H9 (cell line): Measurements from ENCODE around the gene CDK5R2. TPM values are rescaled to one million over a fixed set of nuclear protein-coding genes. Genes with fewer than 3 reads are reported as not detected.

Experiments
- DNase-seq: peaks from one replicate; pipeline ENCODE4 v3.0.0-alpha.2; 2017
- H2AFZ ChIP-seq: one replicate; pipeline ENCODE4 v1.6.1; 2013; ENCODE audit warnings: mild to moderate bottlenecking, low read length, control low read depth, moderate library complexity
- H2AK5ac ChIP-seq: 2 replicates; pipeline ENCODE4 v1.6.1; 2013; ENCODE audit warnings: low read length, control low read depth, mixed read lengths; ENCODE audit not compliant: insufficient read length
- H2BK120ac ChIP-seq: one replicate; pipeline ENCODE4 v1.6.1; 2013; ENCODE audit warnings: low read depth, mild to moderate bottlenecking, low read length, control low read depth, inconsistent platforms; ENCODE audit not compliant: poor library complexity, severe bottlenecking
- H2BK12ac ChIP-seq: 2 replicates; pipeline ENCODE4 v1.6.1; 2013; ENCODE audit warnings: low read length, control low read depth, mixed read lengths, low read depth; ENCODE audit not compliant: insufficient read length
- H2BK15ac ChIP-seq: 2 replicates; pipeline ENCODE4 v1.6.1; 2013; ENCODE audit warnings: low read depth, low read length, control low read depth
- H2BK20ac ChIP-seq: one replicate; pipeline ENCODE4 v1.6.1; 2013; ENCODE audit warnings: low read depth, mild to moderate bottlenecking, low read length, control low read depth, inconsistent platforms; ENCODE audit not compliant: poor library complexity, severe bottlenecking
- H2BK5ac ChIP-seq: 2 replicates; pipeline ENCODE4 v1.6.1; 2013; ENCODE audit warnings: low read length, control low read depth, mixed read lengths; ENCODE audit not compliant: insufficient read length
- H3K14ac ChIP-seq: 2 replicates; pipeline ENCODE4 v1.6.1; 2013; ENCODE audit warnings: low read length, control low read depth; ENCODE audit not compliant: insufficient read depth
- H3K18ac ChIP-seq: 2 replicates; pipeline ENCODE4 v1.6.1; 2013; ENCODE audit warnings: low read depth, mild to moderate bottlenecking, mixed read lengths, low read length, control low read depth; ENCODE audit not compliant: insufficient read length
- H3K23ac ChIP-seq: 2 replicates; pipeline ENCODE4 v1.6.1; 2013; ENCODE audit warnings: low read length, control low read depth, mixed read lengths, low read depth; ENCODE audit not compliant: insufficient read length
- H3K23me2 ChIP-seq: 2 replicates; pipeline ENCODE4 v1.6.1; 2013; ENCODE audit warnings: low read depth, mild to moderate bottlenecking, mixed read lengths, low read length, control low read depth; ENCODE audit not compliant: insufficient read length, poor library complexity, severe bottlenecking
- H3K27ac ChIP-seq: 2 replicates; pipeline ENCODE4 v1.5.1; 2013; ENCODE audit warnings: low read length, control low read depth, mixed read lengths, low read depth; ENCODE audit not compliant: insufficient read length
- H3K27me3 ChIP-seq: 2 replicates; pipeline ENCODE4 v1.6.1; 2013; ENCODE audit warnings: low read length, control low read depth, inconsistent platforms; ENCODE audit not compliant: insufficient read depth
- H3K4ac ChIP-seq: 2 replicates; pipeline ENCODE4 v1.6.1; 2013; ENCODE audit warnings: low read depth, mild to moderate bottlenecking, control low read depth, inconsistent platforms, low read length, moderate library complexity
- H3K4me1 ChIP-seq: 2 replicates; pipeline ENCODE4 v1.6.1; 2013; ENCODE audit warnings: low read length, control low read depth, inconsistent platforms; ENCODE audit not compliant: insufficient read depth
- H3K4me2 ChIP-seq: 2 replicates; pipeline ENCODE4 v1.6.1; 2013; ENCODE audit warnings: low read length, control low read depth, mixed read lengths; ENCODE audit not compliant: insufficient read length, insufficient read depth
- H3K56ac ChIP-seq: 2 replicates; pipeline ENCODE4 v1.6.1; 2013; ENCODE audit warnings: low read depth, mild to moderate bottlenecking, mixed read lengths, low read length, control low read depth; ENCODE audit not compliant: insufficient read length
- H3K79me1 ChIP-seq: 2 replicates; pipeline ENCODE4 v1.6.1; 2013; ENCODE audit warnings: low read depth, mild to moderate bottlenecking, moderate library complexity, low read length, control low read depth, inconsistent platforms; ENCODE audit not compliant: insufficient read depth, poor library complexity, severe bottlenecking
- H3K79me2 ChIP-seq: 2 replicates; pipeline ENCODE4 v1.6.1; 2013; ENCODE audit warnings: low read length, control low read depth, inconsistent platforms; ENCODE audit not compliant: insufficient read depth
- H3K9ac ChIP-seq: 2 replicates; pipeline ENCODE4 v1.6.1; 2013; ENCODE audit warnings: low read length, control low read depth, mixed read lengths; ENCODE audit not compliant: insufficient read length; ENCODE audit errors: extremely low read depth
- H3K9me3 ChIP-seq: one replicate; pipeline ENCODE4 v1.6.1; 2013; ENCODE audit warnings: low read depth, low read length, inconsistent platforms; ENCODE audit not compliant: control insufficient read depth
- H3T11ph ChIP-seq: one replicate; pipeline ENCODE4 v1.6.1; 2013; ENCODE audit warnings: mild to moderate bottlenecking, low read length, control low read depth, inconsistent platforms
- H4K20me1 ChIP-seq: one replicate; pipeline ENCODE4 v1.6.1; 2013; ENCODE audit not compliant: control insufficient read depth, insufficient read length, insufficient read depth
- H4K5ac ChIP-seq: 2 replicates; pipeline ENCODE4 v1.6.1; 2013; ENCODE audit warnings: low read depth, mild to moderate bottlenecking, mixed read lengths, low read length, control low read depth; ENCODE audit not compliant: insufficient read length
- H4K8ac ChIP-seq: replicated peaks from 2 replicates; pipeline ENCODE4 v1.6.1; 2013; ENCODE audit warnings: low read length, control low read depth, mixed read lengths, low read depth; ENCODE audit not compliant: insufficient read length
- H4K91ac ChIP-seq: 2 replicates; pipeline ENCODE4 v1.6.1; 2013; ENCODE audit warnings: low read depth, mild to moderate bottlenecking, moderate library complexity, mixed read lengths, low read length, control low read depth; ENCODE audit not compliant: insufficient read length
- H3K27ac Mint-ChIP-seq, 3 experiments: 2 replicates in 2 of 3; 3 replicates in 1 of 3; pipeline ENCODE4 v1.8.0; 2020 to 2021; ENCODE audit warnings: mixed read lengths in 3 of 3, mild to moderate bottlenecking in 1 of 3, moderate library complexity in 1 of 3
- H3K27me3 Mint-ChIP-seq: 2 replicates; pipeline ENCODE4 v1.8.0; 2021; ENCODE audit warnings: low read depth, mild to moderate bottlenecking, moderate library complexity, mixed read lengths
- H3K36me3 Mint-ChIP-seq, 3 experiments: 2 replicates in 2 of 3; 3 replicates in 1 of 3; pipeline ENCODE4 v1.8.0; 2020 to 2021; ENCODE audit warnings: low read depth in 3 of 3, mixed read lengths in 3 of 3; ENCODE audit not compliant: insufficient read depth in 1 of 3
- H3K4me1 Mint-ChIP-seq, 2 experiments: 2 replicates each; pipeline ENCODE4 v1.8.0; 2020; ENCODE audit warnings: mixed read lengths in 2 of 2
- H3K4me3 Mint-ChIP-seq, 2 experiments: 2 replicates in 1 of 2; 3 replicates in 1 of 2; pipeline ENCODE4 v1.8.0; 2020 to 2021; ENCODE audit warnings: mild to moderate bottlenecking in 2 of 2, mixed read lengths in 2 of 2, moderate library complexity in 1 of 2
- H3K9me3 Mint-ChIP-seq, 2 experiments: 2 replicates in 1 of 2; 3 replicates in 1 of 2; pipeline ENCODE4 v1.8.0; 2020; ENCODE audit warnings: mild to moderate bottlenecking in 2 of 2, mixed read lengths in 2 of 2, moderate library complexity in 1 of 2
- WGBS: extraction: QIAGEN DNeasy Blood & Tissue Kit; methylation state at CpG from one replicate; pipeline ENCODE4 v1.1.7; 2013; ENCODE audit warnings: missing lambda C conversion rate, low lambda C conversion rate, mixed read lengths; ENCODE audit not compliant: insufficient read length; ENCODE audit errors: extremely low coverage; 5-methylcytosine and 5-hydroxymethylcytosine counted together
- total RNA-seq: library from RNA; stranded (reverse); gene quantifications from 2 replicates; pipeline ENCODE4 v1.2.1, GENCODE V29; 2021
- TF ChIP-seq, protein P1 (sequence below): fragments of 200-600 bp; sonication (generic); conservative IDR thresholded peaks from 3 replicates; pipeline ENCODE4 v1.8.0; 2021; ENCODE audit warnings: antibody characterized with exemption, mild to moderate bottlenecking

The CDK5R2 gene
- total RNA-seq, 1 experiment from 2014 or later = 0.26 TPM

DNA sequence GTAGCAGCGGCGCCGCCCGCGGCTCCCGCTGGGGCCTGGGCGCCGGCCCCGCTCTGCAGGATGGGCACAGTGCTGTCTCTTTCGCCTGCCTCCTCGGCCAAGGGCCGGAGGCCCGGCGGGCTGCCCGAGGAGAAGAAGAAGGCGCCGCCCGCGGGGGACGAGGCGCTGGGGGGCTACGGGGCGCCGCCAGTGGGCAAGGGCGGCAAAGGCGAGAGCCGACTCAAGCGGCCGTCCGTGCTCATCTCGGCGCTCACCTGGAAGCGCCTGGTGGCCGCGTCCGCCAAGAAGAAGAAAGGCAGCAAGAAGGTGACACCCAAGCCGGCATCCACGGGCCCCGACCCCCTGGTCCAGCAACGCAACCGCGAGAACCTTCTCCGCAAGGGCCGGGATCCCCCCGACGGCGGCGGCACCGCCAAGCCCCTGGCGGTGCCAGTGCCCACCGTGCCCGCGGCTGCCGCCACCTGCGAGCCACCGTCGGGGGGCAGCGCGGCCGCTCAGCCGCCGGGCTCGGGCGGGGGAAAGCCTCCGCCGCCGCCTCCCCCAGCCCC is 369 bp downstream of the CDK5R2 start:
- Histone ChIP-seq H3K23me2 (peaks cover 16% of the 10 kb centered on the region), H2AFZ (no peak overlapping the region), H3T11ph (no peak overlapping the region), H4K91ac (no peak overlapping the region), H3K9ac (no peak overlapping the region), H3K4me1 (peaks cover 4% of the 10 kb centered on the region; the same call in 1 of the 2 replicates), H4K5ac (no peak overlapping the region), H2AK5ac (no peak overlapping the region), H3K56ac (no peak overlapping the region), H3K79me2 (no peaks in the 10 kb centered on the region), H2BK20ac (no peak overlapping the region), H2BK120ac (no peak overlapping the region), H3K27me3 (peaks cover 20% of the 10 kb centered on the region), H3K79me1 (no peaks in the 10 kb centered on the region), H2BK5ac (no peak overlapping the region), H3K23ac (no peak overlapping the region), H3K14ac (no peak overlapping the region), H3K4me2 (peak overlapping the region; percentile 91), H4K8ac (no peak overlapping the region), H2BK12ac (no peak overlapping the region), H3K9me3 (no peaks in the 10 kb centered on the region), H2BK15ac (no peak overlapping the region), H3K18ac (no peak overlapping the region), H4K20me1 (no peaks in the 10 kb centered on the region), H3K27ac (no peak overlapping the region), H3K4ac (no peak overlapping the region)
- H3K36me3 Mint-ChIP-seq = no peaks in the 10 kb centered on the region; a peak in 3 of 7 replicates
- H3K4me3 Mint-ChIP-seq = peak overlapping the region; percentile 14 to 38; a peak in 2 of 5 replicates
- no peak overlapping the region for H3K27ac Mint-ChIP-seq
- peaks cover 23 to 38% of the 10 kb centered on the region in 2 experiments for H3K4me1 Mint-ChIP-seq
- peak; percentile 33 for DNase-seq
- TF ChIP-seq, protein P1, sequence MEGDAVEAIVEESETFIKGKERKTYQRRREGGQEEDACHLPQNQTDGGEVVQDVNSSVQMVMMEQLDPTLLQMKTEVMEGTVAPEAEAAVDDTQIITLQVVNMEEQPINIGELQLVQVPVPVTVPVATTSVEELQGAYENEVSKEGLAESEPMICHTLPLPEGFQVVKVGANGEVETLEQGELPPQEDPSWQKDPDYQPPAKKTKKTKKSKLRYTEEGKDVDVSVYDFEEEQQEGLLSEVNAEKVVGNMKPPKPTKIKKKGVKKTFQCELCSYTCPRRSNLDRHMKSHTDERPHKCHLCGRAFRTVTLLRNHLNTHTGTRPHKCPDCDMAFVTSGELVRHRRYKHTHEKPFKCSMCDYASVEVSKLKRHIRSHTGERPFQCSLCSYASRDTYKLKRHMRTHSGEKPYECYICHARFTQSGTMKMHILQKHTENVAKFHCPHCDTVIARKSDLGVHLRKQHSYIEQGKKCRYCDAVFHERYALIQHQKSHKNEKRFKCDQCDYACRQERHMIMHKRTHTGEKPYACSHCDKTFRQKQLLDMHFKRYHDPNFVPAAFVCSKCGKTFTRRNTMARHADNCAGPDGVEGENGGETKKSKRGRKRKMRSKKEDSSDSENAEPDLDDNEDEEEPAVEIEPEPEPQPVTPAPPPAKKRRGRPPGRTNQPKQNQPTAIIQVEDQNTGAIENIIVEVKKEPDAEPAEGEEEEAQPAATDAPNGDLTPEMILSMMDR = no peak
- no CpG with 5 or more reads among the region's 67 CpGs for WGBS
- H3K9me3 Mint-ChIP-seq = peaks cover 0 to 2% of the 10 kb centered on the region in 2 experiments; a peak in 2 of 5 replicates
- peaks cover 78% of the 10 kb centered on the region for H3K27me3 Mint-ChIP-seq
